ENCODE data around the gene PLEKHM3.
A peak's percentile ranks its signal among the peaks of the same experiment; 100 is the strongest.

PLEKHM3 gene

GRCh38 chr2:208040199-208041171 lies 15.2 kb upstream of the PLEKHM3 start:
- H2AFZ ChIP-seq (ENCODE audit: low read depth, low read length): no peak overlapping the region
- no peak overlapping the region for H3K9ac ChIP-seq (ENCODE audit: low read length)
- H3K4me2 ChIP-seq (ENCODE audit: low read length): peak overlapping the region; percentile 10; the same call in 1 of the 2 replicates
- H3K4me1 ChIP-seq (ENCODE audit: low read length): peaks cover 10% of the 10 kb centered on the region
- H3K9me3 ChIP-seq (ENCODE audit: insufficient read depth, low read length): no peaks in the 10 kb centered on the region
- H3K27me3 ChIP-seq (ENCODE audit: low read depth, low read length): no peaks in the 10 kb centered on the region
- no peak overlapping the region for H3K27ac ChIP-seq (ENCODE audit: low read length)
- no peak overlapping the region for H3K4me3 ChIP-seq (ENCODE audit: low read length)
- H3K36me3 ChIP-seq (replicated peaks; ENCODE audit: low read depth, low read length): no peaks in the 10 kb centered on the region
- no peaks in the 10 kb centered on the region for H4K20me1 ChIP-seq (ENCODE audit: insufficient read depth, low read length)
- TF ChIP-seq, protein P1, sequence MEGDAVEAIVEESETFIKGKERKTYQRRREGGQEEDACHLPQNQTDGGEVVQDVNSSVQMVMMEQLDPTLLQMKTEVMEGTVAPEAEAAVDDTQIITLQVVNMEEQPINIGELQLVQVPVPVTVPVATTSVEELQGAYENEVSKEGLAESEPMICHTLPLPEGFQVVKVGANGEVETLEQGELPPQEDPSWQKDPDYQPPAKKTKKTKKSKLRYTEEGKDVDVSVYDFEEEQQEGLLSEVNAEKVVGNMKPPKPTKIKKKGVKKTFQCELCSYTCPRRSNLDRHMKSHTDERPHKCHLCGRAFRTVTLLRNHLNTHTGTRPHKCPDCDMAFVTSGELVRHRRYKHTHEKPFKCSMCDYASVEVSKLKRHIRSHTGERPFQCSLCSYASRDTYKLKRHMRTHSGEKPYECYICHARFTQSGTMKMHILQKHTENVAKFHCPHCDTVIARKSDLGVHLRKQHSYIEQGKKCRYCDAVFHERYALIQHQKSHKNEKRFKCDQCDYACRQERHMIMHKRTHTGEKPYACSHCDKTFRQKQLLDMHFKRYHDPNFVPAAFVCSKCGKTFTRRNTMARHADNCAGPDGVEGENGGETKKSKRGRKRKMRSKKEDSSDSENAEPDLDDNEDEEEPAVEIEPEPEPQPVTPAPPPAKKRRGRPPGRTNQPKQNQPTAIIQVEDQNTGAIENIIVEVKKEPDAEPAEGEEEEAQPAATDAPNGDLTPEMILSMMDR (IDR thresholded peaks at IDR 0.05; ENCODE audit: low read depth, low read length): peak; percentile 86
- no peak for TF ChIP-seq EZH2phosphoT487 (IDR thresholded peaks at IDR 0.05; ENCODE audit: low read depth)
- H3K79me2 ChIP-seq (ENCODE audit: low read length): no peaks in the 10 kb centered on the region

DNA sequence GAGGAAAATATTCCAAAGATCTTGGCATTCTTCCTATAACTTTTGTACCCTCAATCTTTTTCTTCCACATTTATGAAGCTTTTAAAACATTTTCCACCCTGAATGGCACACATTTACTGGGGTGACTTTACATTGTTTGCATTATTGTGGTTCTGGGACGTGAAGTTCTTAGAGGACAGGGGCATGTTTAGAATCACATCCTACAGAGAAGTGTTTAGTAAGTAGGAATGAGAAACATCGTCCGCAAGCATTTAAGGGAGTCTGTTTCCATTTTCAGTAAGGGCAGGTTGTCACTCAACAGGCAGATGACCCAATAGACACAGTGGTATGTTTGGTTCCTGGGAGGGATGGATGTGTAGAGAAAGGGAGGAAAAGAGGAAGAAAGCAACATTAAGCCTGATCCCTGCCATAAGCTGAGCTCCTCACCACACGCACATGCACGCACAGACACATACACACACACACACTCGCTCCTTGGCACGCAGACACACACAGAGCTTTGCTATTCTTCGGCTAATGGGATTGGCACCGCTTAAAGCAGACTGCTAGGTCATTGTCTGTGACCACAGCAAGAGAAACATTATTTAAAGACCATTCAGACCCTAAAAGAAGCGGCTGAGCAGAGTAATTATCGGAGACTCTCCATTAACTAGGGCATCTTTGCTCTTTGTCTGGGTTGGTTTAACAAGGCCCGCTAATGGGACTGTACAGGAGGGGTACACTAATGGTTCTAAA lies 14.2 kb upstream of the PLEKHM3 start:
- Histone ChIP-seq H3K9me3 (ENCODE audit: insufficient read depth, low read length) (no peaks in the 10 kb centered on the region), H2AFZ (ENCODE audit: low read depth, low read length) (no peak overlapping the region), H3K27ac (ENCODE audit: low read length) (no peak overlapping the region), H4K20me1 (ENCODE audit: insufficient read depth, low read length) (no peaks in the 10 kb centered on the region), H3K79me2 (ENCODE audit: low read length) (no peaks in the 10 kb centered on the region), H3K4me2 (ENCODE audit: low read length) (no peak overlapping the region), H3K4me3 (ENCODE audit: low read length) (no peak overlapping the region), H3K4me1 (ENCODE audit: low read length) (peaks cover 10% of the 10 kb centered on the region), H3K9ac (ENCODE audit: low read length) (no peak overlapping the region), H3K27me3 (ENCODE audit: low read depth, low read length) (no peaks in the 10 kb centered on the region), H3K36me3 (replicated peaks; ENCODE audit: low read depth, low read length) (no peaks in the 10 kb centered on the region)
- TF ChIP-seq, protein P1 (IDR thresholded peaks at IDR 0.05; ENCODE audit: low read depth, low read length): no peak
- TF ChIP-seq EZH2phosphoT487 (IDR thresholded peaks at IDR 0.05; ENCODE audit: low read depth): no peak

DNA sequence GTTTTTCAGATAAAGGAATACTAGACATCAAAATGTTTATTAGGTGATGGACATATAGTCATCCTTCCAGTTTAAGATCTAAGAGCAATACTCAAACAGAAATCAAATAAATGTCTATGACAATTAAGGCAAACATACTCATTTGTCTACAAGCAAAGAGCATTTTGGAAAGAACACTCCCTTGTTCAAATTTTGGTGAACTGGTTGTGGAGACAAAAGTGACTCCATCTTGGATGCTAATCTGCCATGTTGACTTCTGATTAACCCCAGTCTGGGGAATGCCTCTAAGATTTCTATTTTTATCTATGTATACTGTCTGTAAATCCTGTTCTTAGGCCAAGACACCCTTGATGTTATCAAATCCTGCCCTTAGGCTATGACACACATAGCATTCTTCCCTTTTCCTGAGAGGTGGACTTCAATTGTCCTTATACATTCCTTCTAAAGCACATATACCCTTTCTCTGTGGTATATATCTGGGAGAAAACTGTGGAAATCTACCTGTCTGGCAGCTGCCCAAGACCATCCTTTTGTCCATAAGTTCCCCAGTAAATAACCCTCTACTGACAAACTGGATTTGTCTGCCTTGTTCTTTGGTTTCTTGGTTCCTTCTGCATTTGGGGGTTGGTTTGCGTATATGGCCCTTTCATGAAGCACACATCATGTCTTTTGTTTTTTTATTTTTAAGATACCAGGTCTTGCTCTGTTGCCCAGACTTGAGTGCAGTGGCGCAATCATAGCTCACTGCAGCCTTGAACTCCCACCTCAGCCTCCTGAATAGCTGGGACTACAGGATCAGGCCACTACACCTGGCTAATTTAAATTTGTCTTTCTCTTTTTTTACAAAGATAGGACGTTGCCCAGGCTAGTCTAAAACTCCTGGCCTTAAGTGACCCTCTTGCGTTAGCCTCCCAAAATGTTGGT lies 12.5 kb upstream of the PLEKHM3 start:
- H3K4me2 ChIP-seq (ENCODE audit: low read length): no peak overlapping the region
- H3K4me1 ChIP-seq (ENCODE audit: low read length): peaks cover 15% of the 10 kb centered on the region
- H2AFZ ChIP-seq (ENCODE audit: low read depth, low read length): no peak overlapping the region
- H3K9ac ChIP-seq (ENCODE audit: low read length): no peak overlapping the region
- no peaks in the 10 kb centered on the region for H3K79me2 ChIP-seq (ENCODE audit: low read length)
- H3K27me3 ChIP-seq (ENCODE audit: low read depth, low read length): no peaks in the 10 kb centered on the region
- no peak overlapping the region for H3K4me3 ChIP-seq (ENCODE audit: low read length)
- H3K27ac ChIP-seq (ENCODE audit: low read length): no peak overlapping the region
- no peaks in the 10 kb centered on the region for H4K20me1 ChIP-seq (ENCODE audit: insufficient read depth, low read length)
- TF ChIP-seq EZH2phosphoT487 (IDR thresholded peaks at IDR 0.05; ENCODE audit: low read depth): no peak
- TF ChIP-seq, protein P1 (IDR thresholded peaks at IDR 0.05; ENCODE audit: low read depth, low read length): no peak
- no peaks in the 10 kb centered on the region for H3K9me3 ChIP-seq (ENCODE audit: insufficient read depth, low read length)
- H3K36me3 ChIP-seq (replicated peaks; ENCODE audit: low read depth, low read length): no peaks in the 10 kb centered on the region

All from OCI-LY3 (cell line).